Peyer's patch (tissue), 4 donors: ENCODE measurements around the gene GPR180.

Experiments
- POLR2A ChIP-seq, 2 donors: fragments of 450-650 bp; IDR thresholded peaks; one replicate each; pipeline ENCODE4 v1.5.1; 2017; ENCODE audit warnings: antibody characterized with exemption in 2 of 2, mild to moderate bottlenecking in 2 of 2, moderate library complexity in 2 of 2
- TF ChIP-seq, protein P1 (sequence below), 6 experiments: fragments of 450-650 bp in 4 of 6; fragments of 200-600 bp in 2 of 6; sonication (generic) in 1 of 6; IDR thresholded peaks; one replicate each; pipeline ENCODE4 v1.5.1; 2017 to 2019; ENCODE audit warnings: antibody characterized with exemption in 6 of 6, mild to moderate bottlenecking in 3 of 6, moderate library complexity in 1 of 6

- TF ChIP-seq, protein P1, sequence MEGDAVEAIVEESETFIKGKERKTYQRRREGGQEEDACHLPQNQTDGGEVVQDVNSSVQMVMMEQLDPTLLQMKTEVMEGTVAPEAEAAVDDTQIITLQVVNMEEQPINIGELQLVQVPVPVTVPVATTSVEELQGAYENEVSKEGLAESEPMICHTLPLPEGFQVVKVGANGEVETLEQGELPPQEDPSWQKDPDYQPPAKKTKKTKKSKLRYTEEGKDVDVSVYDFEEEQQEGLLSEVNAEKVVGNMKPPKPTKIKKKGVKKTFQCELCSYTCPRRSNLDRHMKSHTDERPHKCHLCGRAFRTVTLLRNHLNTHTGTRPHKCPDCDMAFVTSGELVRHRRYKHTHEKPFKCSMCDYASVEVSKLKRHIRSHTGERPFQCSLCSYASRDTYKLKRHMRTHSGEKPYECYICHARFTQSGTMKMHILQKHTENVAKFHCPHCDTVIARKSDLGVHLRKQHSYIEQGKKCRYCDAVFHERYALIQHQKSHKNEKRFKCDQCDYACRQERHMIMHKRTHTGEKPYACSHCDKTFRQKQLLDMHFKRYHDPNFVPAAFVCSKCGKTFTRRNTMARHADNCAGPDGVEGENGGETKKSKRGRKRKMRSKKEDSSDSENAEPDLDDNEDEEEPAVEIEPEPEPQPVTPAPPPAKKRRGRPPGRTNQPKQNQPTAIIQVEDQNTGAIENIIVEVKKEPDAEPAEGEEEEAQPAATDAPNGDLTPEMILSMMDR (IDR thresholded peaks at IDR 0.05), result no peak
- TF ChIP-seq POLR2A (IDR thresholded peaks at IDR 0.05), result no peak
Observed at GRCh38 chr13:94622344-94622743, 20.7 kb downstream of the GPR180 start.
